ENCODE results near the gene ACER3.
"Not testable (repeated sequence)": the region's sequence is repeated elsewhere in the genome, so short reads cannot be mapped to it uniquely, and the experiment has no call there.

Gene ACER3

GRCh38 chr11:76919467-76919866, 58.7 kb downstream of the ACER3 start:
- Histone ChIP-seq H3K9ac (ENCODE audit: low read length) (no peak overlapping the region), H3K4me3 (ENCODE audit: low read length) (no peak overlapping the region), H3K27ac (ENCODE audit: low read depth, low read length) (no peak overlapping the region), H3K36me3 (ENCODE audit: control insufficient read depth, insufficient read depth, low read length) (no peaks in the 10 kb centered on the region), H3K27me3 (ENCODE audit: control insufficient read depth, insufficient read depth, low read length) (no peaks in the 10 kb centered on the region), H3K4me1 (ENCODE audit: control insufficient read depth, insufficient read depth, low read length) (peaks cover 3% of the 10 kb centered on the region)

DNA sequence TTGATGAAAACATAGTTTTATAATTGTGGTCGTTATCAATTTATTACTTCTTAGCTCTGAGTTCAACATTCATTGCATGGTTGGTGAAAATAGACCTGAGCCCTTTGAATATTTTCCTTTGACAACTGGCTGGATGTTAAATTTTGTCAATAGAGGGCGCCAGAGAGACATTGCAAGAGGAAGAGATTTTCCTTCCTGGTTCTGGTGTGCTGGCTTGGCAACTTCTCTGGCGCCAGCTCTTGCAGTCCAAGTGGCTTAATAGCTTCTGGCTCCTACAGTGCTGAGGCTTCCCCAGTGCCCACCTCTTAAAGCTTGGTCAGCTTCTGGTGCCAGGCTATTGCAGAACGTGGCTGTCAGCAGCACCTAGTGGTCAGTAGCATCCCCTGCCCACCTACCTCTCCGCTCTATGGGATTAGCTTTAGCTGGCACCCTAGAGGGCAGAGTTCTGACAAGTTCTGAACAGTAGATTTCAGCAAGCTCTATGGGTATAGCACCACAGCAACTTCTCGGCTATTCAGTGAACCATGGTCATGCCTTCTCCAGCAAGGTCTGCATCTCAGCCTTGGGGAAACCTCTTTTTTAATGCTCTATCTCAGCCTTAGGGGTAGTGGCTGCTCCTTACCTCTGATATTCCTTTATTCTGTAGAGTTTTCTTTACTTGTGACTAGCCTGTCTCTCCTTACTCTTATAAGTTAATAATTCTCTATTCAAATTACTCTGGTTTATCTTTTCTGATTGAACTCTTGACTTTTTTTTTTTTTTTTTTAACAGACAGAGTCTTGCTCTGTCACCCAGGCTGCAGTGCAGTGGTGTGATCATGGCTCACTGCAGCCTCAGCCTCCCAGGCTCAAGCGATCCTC, 59.4 kb downstream of the ACER3 start:
- Histone ChIP-seq H3K36me3 (ENCODE audit: control insufficient read depth, insufficient read depth, low read length) (no peaks in the 10 kb centered on the region), H3K4me3 (ENCODE audit: low read length) (peak overlapping the region; percentile 54), H3K4me1 (ENCODE audit: control insufficient read depth, insufficient read depth, low read length) (peaks cover 3% of the 10 kb centered on the region), H3K9ac (ENCODE audit: low read length) (peak overlapping the region; percentile 56), H3K27ac (ENCODE audit: low read depth, low read length) (no peak overlapping the region), H3K27me3 (ENCODE audit: control insufficient read depth, insufficient read depth, low read length) (no peaks in the 10 kb centered on the region)

DNA sequence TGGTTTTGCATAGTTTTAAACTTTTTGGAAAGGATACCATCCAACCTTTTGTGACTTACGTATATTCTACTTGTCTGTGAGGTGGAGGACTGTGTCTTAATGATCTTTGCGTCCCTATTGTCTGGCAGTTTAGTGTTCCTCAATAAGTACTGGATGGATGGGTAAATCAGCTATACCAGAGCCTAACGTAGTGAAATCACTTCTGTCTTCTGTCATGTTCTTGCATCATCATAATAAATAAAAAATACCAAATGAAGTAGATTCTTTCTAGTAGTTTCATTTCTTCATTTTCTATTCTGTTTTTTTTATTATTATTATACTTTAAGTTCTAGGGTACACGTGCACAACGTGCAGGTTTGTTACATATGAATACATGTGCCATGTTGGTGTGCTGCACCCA, 66.4 kb downstream of the ACER3 start:
- H3K4me3 ChIP-seq (ENCODE audit: low read length): no peak overlapping the region
- H3K9ac ChIP-seq (ENCODE audit: low read length): no peak overlapping the region
- H3K27me3 ChIP-seq (ENCODE audit: control insufficient read depth, insufficient read depth, low read length): no peaks in the 10 kb centered on the region
- H3K27ac ChIP-seq (ENCODE audit: low read depth, low read length): no peak overlapping the region
- no peaks in the 10 kb centered on the region for H3K36me3 ChIP-seq (ENCODE audit: control insufficient read depth, insufficient read depth, low read length)
- H3K4me1 ChIP-seq (ENCODE audit: control insufficient read depth, insufficient read depth, low read length): no peaks in the 10 kb centered on the region

- Histone ChIP-seq H3K27ac (ENCODE audit: low read depth, low read length) (no peak overlapping the region), H3K9ac (ENCODE audit: low read length) (no peak overlapping the region), H3K36me3 (ENCODE audit: control insufficient read depth, insufficient read depth, low read length) (no peaks in the 10 kb centered on the region), H3K27me3 (ENCODE audit: control insufficient read depth, insufficient read depth, low read length) (no peaks in the 10 kb centered on the region), H3K4me3 (ENCODE audit: low read length) (no peak overlapping the region), H3K4me1 (ENCODE audit: control insufficient read depth, insufficient read depth, low read length) (no peaks in the 10 kb centered on the region)
These were observed 74.3 kb downstream of the ACER3 start for GRCh38 chr11:76935042-76935441.

GRCh38 chr11:76939219-76939631, 78.5 kb downstream of the ACER3 start:
- no peak overlapping the region for H3K27ac ChIP-seq (ENCODE audit: low read depth, low read length)
- no peaks in the 10 kb centered on the region for H3K4me1 ChIP-seq (ENCODE audit: control insufficient read depth, insufficient read depth, low read length)
- H3K36me3 ChIP-seq (ENCODE audit: control insufficient read depth, insufficient read depth, low read length): no peaks in the 10 kb centered on the region
- H3K9ac ChIP-seq (ENCODE audit: low read length): no peak overlapping the region
- no peak overlapping the region for H3K4me3 ChIP-seq (ENCODE audit: low read length)
- no peaks in the 10 kb centered on the region for H3K27me3 ChIP-seq (ENCODE audit: control insufficient read depth, insufficient read depth, low read length)

- no peaks in the 10 kb centered on the region for H3K36me3 ChIP-seq (ENCODE audit: control insufficient read depth, insufficient read depth, low read length)
- no peaks in the 10 kb centered on the region for H3K4me1 ChIP-seq (ENCODE audit: control insufficient read depth, insufficient read depth, low read length)
- H3K4me3 ChIP-seq (ENCODE audit: low read length): no peak overlapping the region
- H3K27me3 ChIP-seq (ENCODE audit: control insufficient read depth, insufficient read depth, low read length): no peaks in the 10 kb centered on the region
- no peak overlapping the region for H3K27ac ChIP-seq (ENCODE audit: low read depth, low read length)
- H3K9ac ChIP-seq (ENCODE audit: low read length): no peak overlapping the region
These were observed 83.5 kb downstream of the ACER3 start for GRCh38 chr11:76944225-76944624.

DNA sequence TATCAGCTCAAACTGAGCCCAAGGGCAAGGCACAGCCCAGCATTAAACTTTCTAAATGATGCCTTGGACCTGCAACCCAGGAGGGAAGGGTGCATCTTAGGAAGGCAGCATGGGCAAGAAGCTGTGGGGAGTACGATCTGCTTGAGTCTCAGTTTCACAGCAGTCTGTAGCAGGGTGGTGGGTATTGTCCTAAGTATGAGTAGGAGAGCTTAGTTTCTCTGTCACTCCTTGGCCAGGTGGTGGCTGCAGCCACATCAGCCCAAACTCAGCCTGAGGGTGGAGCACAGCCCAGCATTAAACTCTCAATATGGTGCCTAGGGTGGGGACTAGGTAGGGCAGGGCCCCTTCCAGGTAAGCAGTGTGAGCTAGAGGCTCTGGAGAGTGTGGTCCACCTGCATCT, 85.5 kb downstream of the ACER3 start:
- Histone ChIP-seq H3K36me3 (ENCODE audit: control insufficient read depth, insufficient read depth, low read length) (no peaks in the 10 kb centered on the region), H3K27me3 (ENCODE audit: control insufficient read depth, insufficient read depth, low read length) (no peaks in the 10 kb centered on the region), H3K9ac (ENCODE audit: low read length) (no peak overlapping the region), H3K4me1 (ENCODE audit: control insufficient read depth, insufficient read depth, low read length) (no peaks in the 10 kb centered on the region), H3K4me3 (ENCODE audit: low read length) (no peak overlapping the region), H3K27ac (ENCODE audit: low read depth, low read length) (no peak overlapping the region)

DNA sequence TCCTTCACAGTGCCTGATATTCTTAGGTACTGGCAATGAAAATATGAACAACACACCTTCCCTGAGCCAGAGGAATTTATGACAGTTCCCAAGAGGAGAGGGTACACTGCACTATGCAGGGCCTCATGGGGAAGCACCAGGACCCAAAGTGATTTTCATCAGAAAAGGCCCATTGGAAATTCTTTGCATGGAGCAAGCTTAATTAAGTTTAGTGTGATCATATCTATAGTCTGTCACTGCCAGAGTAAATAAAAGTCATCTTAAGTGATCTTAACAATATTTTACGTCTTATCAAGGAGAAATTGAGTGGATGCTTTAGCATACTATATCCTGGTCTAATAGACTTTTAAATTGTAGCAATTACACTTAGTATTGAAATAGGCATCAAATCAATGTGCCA, 86.5 kb downstream of the ACER3 start:
- Histone ChIP-seq H3K9ac (ENCODE audit: low read length) (no peak overlapping the region), H3K27me3 (ENCODE audit: control insufficient read depth, insufficient read depth, low read length) (no peaks in the 10 kb centered on the region), H3K4me3 (ENCODE audit: low read length) (no peak overlapping the region), H3K4me1 (ENCODE audit: control insufficient read depth, insufficient read depth, low read length) (no peaks in the 10 kb centered on the region), H3K36me3 (ENCODE audit: control insufficient read depth, insufficient read depth, low read length) (no peaks in the 10 kb centered on the region), H3K27ac (ENCODE audit: low read depth, low read length) (no peak overlapping the region)

DNA sequence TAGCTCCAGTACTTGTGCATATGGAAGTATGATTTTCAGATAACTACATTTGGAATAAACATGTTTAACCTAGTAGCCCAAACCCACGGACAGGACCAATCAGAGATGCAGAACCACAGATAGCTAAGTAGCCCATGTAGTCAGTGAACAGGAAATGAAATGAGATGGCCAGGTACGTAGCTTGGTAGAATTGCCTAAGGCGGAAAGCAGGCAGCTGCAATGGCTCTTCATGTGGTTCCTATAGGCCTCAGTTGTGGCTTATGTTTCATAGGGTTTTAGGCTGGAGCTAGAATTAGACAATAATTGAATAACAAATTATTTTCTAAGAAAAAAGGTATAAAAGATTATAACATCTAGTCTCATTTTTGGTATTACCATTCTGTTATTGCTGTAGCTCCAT, 87.1 kb downstream of the ACER3 start:
- H3K27ac ChIP-seq (ENCODE audit: low read depth, low read length): no peak overlapping the region
- H3K4me3 ChIP-seq (ENCODE audit: low read length): no peak overlapping the region
- H3K36me3 ChIP-seq (ENCODE audit: control insufficient read depth, insufficient read depth, low read length): no peaks in the 10 kb centered on the region
- H3K9ac ChIP-seq (ENCODE audit: low read length): no peak overlapping the region
- H3K27me3 ChIP-seq (ENCODE audit: control insufficient read depth, insufficient read depth, low read length): no peaks in the 10 kb centered on the region
- H3K4me1 ChIP-seq (ENCODE audit: control insufficient read depth, insufficient read depth, low read length): no peaks in the 10 kb centered on the region

- H3K4me1 ChIP-seq (ENCODE audit: control insufficient read depth, insufficient read depth, low read length): no peaks in the 10 kb centered on the region
- no peak overlapping the region for H3K27ac ChIP-seq (ENCODE audit: low read depth, low read length)
- peaks cover 1% of the 10 kb centered on the region for H3K36me3 ChIP-seq (ENCODE audit: control insufficient read depth, insufficient read depth, low read length)
- no peaks in the 10 kb centered on the region for H3K27me3 ChIP-seq (ENCODE audit: control insufficient read depth, insufficient read depth, low read length)
- H3K9ac ChIP-seq (ENCODE audit: low read length): no peak overlapping the region
- H3K4me3 ChIP-seq (ENCODE audit: low read length): no peak overlapping the region
These were observed 94.9 kb downstream of the ACER3 start for GRCh38 chr11:76955459-76956114.

DNA sequence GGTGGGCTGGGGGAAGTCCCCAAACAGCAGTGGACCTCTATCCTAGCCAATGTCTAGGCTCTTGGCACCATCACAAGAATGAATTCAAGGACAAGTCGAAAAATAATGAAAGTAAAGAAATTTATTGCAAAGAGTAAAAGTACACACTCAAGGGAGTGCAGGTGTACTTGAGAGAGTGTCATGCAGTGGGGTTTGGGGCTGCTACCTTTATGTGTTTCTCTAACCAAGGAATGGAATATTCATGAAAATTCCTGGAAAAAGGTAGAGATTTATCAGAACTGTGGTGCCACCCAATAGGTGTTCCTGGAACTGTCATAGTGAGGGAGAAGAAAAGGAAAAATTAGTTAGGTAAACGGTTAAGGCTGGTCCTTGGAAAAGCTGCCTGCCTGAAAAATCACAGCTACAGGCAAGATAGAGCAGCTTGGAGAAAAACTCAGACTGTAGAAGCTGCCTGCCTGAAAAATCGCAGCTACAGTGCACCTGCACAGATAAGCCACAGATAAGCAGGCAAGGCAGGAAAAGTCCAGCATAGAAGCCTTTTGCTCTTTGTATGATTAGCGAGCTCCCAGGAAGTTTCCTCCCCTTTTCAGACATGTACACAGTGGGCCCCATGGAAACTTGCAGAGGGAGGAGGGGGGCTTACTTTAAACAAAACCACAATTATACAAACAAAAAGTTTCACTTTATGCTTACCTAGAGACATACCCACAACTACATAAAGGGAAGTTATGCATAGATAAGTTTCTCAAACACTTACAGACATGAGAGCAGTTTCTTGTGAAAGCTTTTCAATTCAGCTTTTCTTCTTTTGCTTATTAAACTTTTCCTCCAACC, 102.1 kb downstream of the ACER3 start:
- no peak overlapping the region for H3K4me3 ChIP-seq (ENCODE audit: low read length)
- no peak overlapping the region for H3K27ac ChIP-seq (ENCODE audit: low read depth, low read length)
- no peaks in the 10 kb centered on the region for H3K4me1 ChIP-seq (ENCODE audit: control insufficient read depth, insufficient read depth, low read length)
- no peak overlapping the region for H3K9ac ChIP-seq (ENCODE audit: low read length)
- H3K27me3 ChIP-seq (ENCODE audit: control insufficient read depth, insufficient read depth, low read length): no peaks in the 10 kb centered on the region
- H3K36me3 ChIP-seq (ENCODE audit: control insufficient read depth, insufficient read depth, low read length): peaks cover 4% of the 10 kb centered on the region

- H3K27ac ChIP-seq (ENCODE audit: low read depth, low read length): not testable (repeated sequence)
These were observed 102.9 kb downstream of the ACER3 start for GRCh38 chr11:76963417-76964168.

More at GRCh38 chr11:76963417-76964168, 102.9 kb downstream of the ACER3 start:
- not testable (repeated sequence) for H3K9ac ChIP-seq (ENCODE audit: low read length); H3K36me3 ChIP-seq (ENCODE audit: control insufficient read depth, insufficient read depth, low read length); H3K27me3 ChIP-seq (ENCODE audit: control insufficient read depth, insufficient read depth, low read length); H3K4me1 ChIP-seq (ENCODE audit: control insufficient read depth, insufficient read depth, low read length); H3K4me3 ChIP-seq (ENCODE audit: low read length)
